Measurements from ENCODE around the gene OCSTAMP. TPM values are rescaled to one million over a fixed set of nuclear protein-coding genes. Genes with fewer than 3 reads are reported as not detected.

OCSTAMP gene
- total and polyA plus RNA-seq, 2 donors (not counting 3 experiments of a cell fraction or from before 2014, with no cell fraction given) = not detected

GRCh38 chr20:46507760-46508407, 42.6 kb downstream of the OCSTAMP start:
- BruUV-seq (replicated peaks) = no TSS peak
- Histone ChIP-seq H3K36me3 (ENCODE audit: control insufficient read depth in 2 of 2, extremely low read depth in 1 of 2, insufficient read depth in 2 of 2, low read length in 2 of 2) (no peaks in the 10 kb centered on the region), H3K4me3 (replicated peaks in 1 of 3; ENCODE audit: insufficient read depth in 1 of 3, low read depth in 1 of 3, low read length in 3 of 3) (no peak overlapping the region), H3K9me1 (replicated peaks; ENCODE audit: control insufficient read depth, extremely low read depth, insufficient read depth, low read length) (no peaks in the 10 kb centered on the region), H3K79me2 (ENCODE audit: control insufficient read depth, insufficient read depth, low read length) (no peaks in the 10 kb centered on the region), H3K9ac (replicated peaks; ENCODE audit: extremely low read depth, insufficient read depth, low read length) (no peak overlapping the region), H3K27me3 (ENCODE audit: control insufficient read depth in 2 of 2, insufficient read depth in 2 of 2, low read length in 2 of 2) (peaks cover 3% of the 10 kb centered on the region in 2 experiments), H3K4me2 (ENCODE audit: insufficient read depth, low read length) (no peak overlapping the region), H3K4me1 (ENCODE audit: control insufficient read depth, extremely low read depth, insufficient read depth, low read length) (no peaks in the 10 kb centered on the region), H2AFZ (ENCODE audit: low read depth, low read length) (no peak overlapping the region), H3K9me3 (replicated peaks; ENCODE audit: control insufficient read depth, insufficient read depth, low read length) (no peaks in the 10 kb centered on the region), H3K27ac (ENCODE audit: insufficient read depth, low read depth, low read length) (no peak overlapping the region), H4K20me1 (replicated peaks; ENCODE audit: control insufficient read depth, extremely low read depth, insufficient read depth, low read length) (no peaks in the 10 kb centered on the region)
- POLR2A ChIA-PET = no interaction called here
- no peak for DNase-seq (ENCODE audit: low read depth, low spot score)
- FAIRE-seq = no peak
- CTCF ChIA-PET = no interaction called here
- intact Hi-C loops (cut with micrococcal nuclease) (no loop called here), dilution Hi-C loops (cut with MboI; ENCODE audit: extremely low pct_ligation_motif_present, low sequenced_read_pairs) (no loop called here)
- TF ChIP-seq MAX (IDR thresholded peaks at IDR 0.05; ENCODE audit: insufficient read depth, insufficient read length) (no peak), GATA2 (IDR thresholded peaks at IDR 0.05; ENCODE audit: insufficient read depth, insufficient read length, low read depth, low read length) (no peak), MYC (IDR thresholded peaks at IDR 0.05; ENCODE audit: low read depth, low read length) (no peak), JUN (IDR thresholded peaks at IDR 0.05; ENCODE audit: borderline replicate concordance, insufficient read depth, insufficient read length, low read depth) (no peak), FOS (IDR thresholded peaks at IDR 0.05; ENCODE audit: borderline replicate concordance, insufficient read depth, low read length) (no peak), CTCF (IDR thresholded peaks at IDR 0.05; ENCODE audit: extremely low read depth in 1 of 2, insufficient read depth in 1 of 2, low read depth in 1 of 2, low read length in 2 of 2) (no peak), EZH2 (IDR thresholded peaks at IDR 0.05; ENCODE audit: borderline replicate concordance, low read depth, low read length, severe bottlenecking) (no peak), POLR2AphosphoS5 (IDR thresholded peaks at IDR 0.05; ENCODE audit: insufficient read depth, low read depth, low read length) (no peak), POLR2A (IDR thresholded peaks at IDR 0.05; ENCODE audit: low read depth, low read length) (no peak)

All from endothelial cell of umbilical vein (primary cell).